ENCODE data around the gene DLG2.

- TF ChIP-seq CTCF (IDR thresholded peaks at IDR 0.05), result no peak
- no peak for TF ChIP-seq POLR2A (IDR thresholded peaks at IDR 0.05)
These were observed 1981.6 kb downstream of the DLG2 start for GRCh38 chr11:83645561-83645960.
